Mesenchymal stem cell (in vitro differentiated cells and primary cell): ENCODE results near the gene THADA.

Source experiments
- DNase-seq: peaks from one replicate; pipeline ENCODE4 v3.0.0-alpha.2; 2013
- H2AFZ ChIP-seq: one replicate; pipeline ENCODE4 v1.6.1; 2013; ENCODE audit warnings: low read depth, mild to moderate bottlenecking, control low read depth, inconsistent platforms, low read length, moderate library complexity
- H2AK5ac ChIP-seq: 2 replicates; pipeline ENCODE4 v1.6.1; 2013; ENCODE audit warnings: low read length, moderate library complexity, mild to moderate bottlenecking, inconsistent platforms; ENCODE audit not compliant: severe bottlenecking
- H2BK120ac ChIP-seq: one replicate; pipeline ENCODE4 v1.6.1; 2013; ENCODE audit warnings: low read depth, mild to moderate bottlenecking, inconsistent platforms, low read length, moderate library complexity
- H2BK12ac ChIP-seq, 2 experiments: one replicate each; pipeline ENCODE4 v1.6.1; 2013; ENCODE audit warnings: inconsistent platforms in 2 of 2, low read length in 2 of 2, mild to moderate bottlenecking in 2 of 2, moderate library complexity in 2 of 2, control low read depth in 1 of 2
- H2BK15ac ChIP-seq: one replicate; pipeline ENCODE4 v1.6.1; 2013; ENCODE audit warnings: mild to moderate bottlenecking, low read depth, inconsistent platforms; ENCODE audit not compliant: poor library complexity, severe bottlenecking
- H2BK5ac ChIP-seq: 2 replicates; pipeline ENCODE4 v1.6.1; 2013; ENCODE audit warnings: low read depth, mild to moderate bottlenecking, low read length, control low read depth, inconsistent platforms; ENCODE audit not compliant: poor library complexity, severe bottlenecking
- H3K14ac ChIP-seq, 2 experiments: one replicate each; pipeline ENCODE4 v1.6.1; 2013; ENCODE audit warnings: inconsistent platforms in 2 of 2, low read length in 2 of 2, control low read depth in 1 of 2, mild to moderate bottlenecking in 1 of 2, moderate library complexity in 1 of 2
- H3K18ac ChIP-seq, 2 experiments: one replicate each; pipeline ENCODE4 v1.6.1; 2013; ENCODE audit warnings: inconsistent platforms in 2 of 2, low read length in 2 of 2, control low read depth in 1 of 2, low read depth in 1 of 2, mild to moderate bottlenecking in 1 of 2
- H3K23ac ChIP-seq, 2 experiments: one replicate each; pipeline ENCODE4 v1.6.1; 2013; ENCODE audit warnings: inconsistent platforms in 2 of 2, low read length in 2 of 2, mild to moderate bottlenecking in 2 of 2, moderate library complexity in 2 of 2, control low read depth in 1 of 2
- H3K27ac ChIP-seq: 2 replicates; pipeline ENCODE4 v1.5.1; 2013; ENCODE audit warnings: mild to moderate bottlenecking, moderate library complexity, low read length, control low read depth, inconsistent platforms; ENCODE audit not compliant: poor library complexity, severe bottlenecking
- H3K27me3 ChIP-seq, 2 experiments: 2 replicates each; pipeline versions ENCODE4 v1.6.1 to v1.7.0; 2013; ENCODE audit warnings: low read length in 2 of 2, mild to moderate bottlenecking in 2 of 2, moderate library complexity in 2 of 2, control low read depth in 1 of 2, inconsistent platforms in 1 of 2; ENCODE audit not compliant: control insufficient read depth in 1 of 2, insufficient read depth in 1 of 2
- H3K36me3 ChIP-seq, 2 experiments: 2 replicates each; pipeline versions ENCODE4 v1.6.1 to v1.7.0; 2013; ENCODE audit warnings: low read length in 2 of 2, control low read depth in 1 of 2, inconsistent platforms in 1 of 2, low read depth in 1 of 2, mild to moderate bottlenecking in 1 of 2; ENCODE audit not compliant: insufficient read depth in 2 of 2, control insufficient read depth in 1 of 2
- H3K4ac ChIP-seq, 2 experiments: one replicate each; pipeline ENCODE4 v1.6.1; 2013; ENCODE audit warnings: inconsistent platforms in 2 of 2, low read length in 2 of 2, mild to moderate bottlenecking in 2 of 2, moderate library complexity in 2 of 2, control low read depth in 1 of 2, low read depth in 1 of 2
- H3K4me1 ChIP-seq: 2 replicates; pipeline ENCODE4 v1.6.1; 2013; ENCODE audit warnings: low read depth, low read length, control low read depth; ENCODE audit not compliant: control insufficient read depth, insufficient read depth
- H3K4me2 ChIP-seq: 2 replicates; pipeline ENCODE4 v1.6.1; 2013; ENCODE audit warnings: low read length, mild to moderate bottlenecking, inconsistent platforms; ENCODE audit not compliant: poor library complexity, severe bottlenecking
- H3K4me3 ChIP-seq, 2 experiments: 2 replicates each; pipeline versions ENCODE4 v1.5.1 to v1.7.0; 2013; ENCODE audit warnings: low read length in 2 of 2, mild to moderate bottlenecking in 2 of 2, control low read depth in 1 of 2, low read depth in 1 of 2; ENCODE audit not compliant: insufficient read depth in 1 of 2
- H3K79me1 ChIP-seq: replicated peaks from 2 replicates; pipeline ENCODE4 v1.6.1; 2013; ENCODE audit warnings: mild to moderate bottlenecking, control low read depth, low read length, inconsistent platforms; ENCODE audit not compliant: poor library complexity, severe bottlenecking
- H3K9ac ChIP-seq: 2 replicates; pipeline ENCODE4 v1.7.0; 2013; ENCODE audit warnings: mild to moderate bottlenecking, low read length, moderate library complexity
- H3K9me3 ChIP-seq: 2 replicates; pipeline ENCODE4 v1.7.0; 2013; ENCODE audit warnings: mild to moderate bottlenecking, low read length; ENCODE audit not compliant: control insufficient read depth
- H4K8ac ChIP-seq: one replicate; pipeline ENCODE4 v1.6.1; 2013; ENCODE audit warnings: inconsistent platforms, mild to moderate bottlenecking, low read length, moderate library complexity
- H4K91ac ChIP-seq: one replicate; pipeline ENCODE4 v1.6.1; 2013; ENCODE audit warnings: mild to moderate bottlenecking, low read length, inconsistent platforms
- WGBS: methylation state at CpG from one replicate; pipeline ENCODE4 v1.1.7; 2013; ENCODE audit warnings: mixed read lengths; 5-methylcytosine and 5-hydroxymethylcytosine counted together

The THADA gene

GRCh38 chr2:43566461-43566729 is 29.4 kb downstream of the THADA start:
- Histone ChIP-seq H2BK12ac (no peak overlapping the region), H2BK120ac (no peak overlapping the region), H3K4ac (no peak overlapping the region), H2AFZ (no peak overlapping the region), H3K79me1 (peaks cover 2% of the 10 kb centered on the region), H3K4me3 (no peak overlapping the region), H3K14ac (no peak overlapping the region), H3K9me3 (no peaks in the 10 kb centered on the region), H4K91ac (no peak overlapping the region), H3K27me3 (no peaks in the 10 kb centered on the region), H3K9ac (no peak overlapping the region), H3K18ac (no peak overlapping the region), H3K4me2 (no peak overlapping the region), H3K4me1 (no peaks in the 10 kb centered on the region), H3K23ac (no peak overlapping the region), H3K36me3 (peaks cover 15 to 66% of the 10 kb centered on the region in 2 experiments), H3K27ac (no peak overlapping the region), H2BK15ac (no peak overlapping the region), H2BK5ac (no peak overlapping the region), H4K8ac (no peak overlapping the region), H2AK5ac (no peak overlapping the region)
- no peak for DNase-seq

GRCh38 chr2:43563679-43564078 is 32.2 kb downstream of the THADA start:
- Histone ChIP-seq H2BK5ac (no peak overlapping the region), H3K4me3 (no peak overlapping the region)

GRCh38 chr2:43560231-43560547 is 35.6 kb downstream of the THADA start:
- H3K9ac ChIP-seq: no peak overlapping the region
- H2BK5ac ChIP-seq: no peak overlapping the region
- H3K4me1 ChIP-seq: no peaks in the 10 kb centered on the region
- no peak overlapping the region for H2BK15ac ChIP-seq
- H3K36me3 ChIP-seq: peaks cover 5 to 81% of the 10 kb centered on the region in 2 experiments
- no peaks in the 10 kb centered on the region for H3K27me3 ChIP-seq
- H3K27ac ChIP-seq: no peak overlapping the region
- no peak overlapping the region for H3K23ac ChIP-seq
- H4K91ac ChIP-seq: no peak overlapping the region
- H2BK12ac ChIP-seq: no peak overlapping the region
- no peaks in the 10 kb centered on the region for H3K79me1 ChIP-seq
- H2AK5ac ChIP-seq: no peak overlapping the region
- DNase-seq: no peak
- H3K4me2 ChIP-seq: no peak overlapping the region
- H3K4me3 ChIP-seq: no peak overlapping the region
- H2AFZ ChIP-seq: no peak overlapping the region
- H3K14ac ChIP-seq: no peak overlapping the region
- no peak overlapping the region for H3K4ac ChIP-seq
- H2BK120ac ChIP-seq: no peak overlapping the region
- WGBS: no CpG with 5 or more reads among the region's 2 CpGs
- H3K18ac ChIP-seq: no peak overlapping the region
- no peak overlapping the region for H4K8ac ChIP-seq
- no peaks in the 10 kb centered on the region for H3K9me3 ChIP-seq

More at GRCh38 chr2:43563679-43564078, 32.2 kb downstream of the THADA start:
- DNase-seq: no peak
- Histone ChIP-seq H3K36me3 (peaks cover 8 to 62% of the 10 kb centered on the region in 2 experiments), H3K23ac (no peak overlapping the region), H2AFZ (no peak overlapping the region), H2BK120ac (no peak overlapping the region), H3K4me1 (no peaks in the 10 kb centered on the region), H4K91ac (no peak overlapping the region), H2BK15ac (no peak overlapping the region), H3K4me2 (no peak overlapping the region), H2AK5ac (no peak overlapping the region), H3K27me3 (no peaks in the 10 kb centered on the region), H3K4ac (no peak overlapping the region), H3K27ac (no peak overlapping the region), H4K8ac (no peak overlapping the region), H3K9me3 (no peaks in the 10 kb centered on the region), H3K9ac (no peak overlapping the region), H3K14ac (no peak overlapping the region), H3K18ac (no peak overlapping the region), H2BK12ac (no peak overlapping the region), H3K79me1 (no peaks in the 10 kb centered on the region)
- 100% methylated on average over 1 of the region's 2 CpGs for WGBS

- Histone ChIP-seq H4K91ac (no peak overlapping the region), H3K27me3 (no peaks in the 10 kb centered on the region), H2BK120ac (no peak overlapping the region), H3K9me3 (no peaks in the 10 kb centered on the region), H3K23ac (no peak overlapping the region), H2BK15ac (no peak overlapping the region), H2BK5ac (no peak overlapping the region), H3K14ac (no peak overlapping the region), H3K9ac (no peak overlapping the region), H4K8ac (no peak overlapping the region), H3K4me1 (no peaks in the 10 kb centered on the region), H3K4ac (no peak overlapping the region), H3K27ac (no peak overlapping the region), H3K18ac (no peak overlapping the region), H3K4me2 (no peak overlapping the region), H3K4me3 (no peak overlapping the region), H2BK12ac (no peak overlapping the region), H3K79me1 (no peaks in the 10 kb centered on the region), H2AK5ac (no peak overlapping the region), H3K36me3 (peaks cover 2 to 83% of the 10 kb centered on the region in 2 experiments), H2AFZ (no peak overlapping the region)
- DNase-seq: no peak
- 100% methylated on average over 1 of the region's 4 CpGs for WGBS
Measured at GRCh38 chr2:43559391-43560230, 36.2 kb downstream of the THADA start.
